Keratinocyte (primary cell): Measurements from ENCODE around the gene ZNF615. TPM values are rescaled to one million over a fixed set of nuclear protein-coding genes. Genes with fewer than 3 reads are reported as not detected.
"Not testable (repeated sequence)": the region's sequence is repeated elsewhere in the genome, so short reads cannot be mapped to it uniquely, and the experiment has no call there.

ENCODE experiments used
- DNase-seq: peaks from one replicate; pipeline ENCODE4 v3.0.0-alpha.2; 2011; ENCODE audit warnings: low read depth, missing footprints, low spot score
- FAIRE-seq: peaks from 2 replicates; lab custom pipeline; 2011; peaks lifted over from hg19 to GRCh38; lab: Jason Lieb, UNC
- H2AFZ ChIP-seq: 2 replicates; pipeline ENCODE4 v1.6.0; 2012; ENCODE audit warnings: low read length, control low read depth, inconsistent platforms; ENCODE audit not compliant: control insufficient read depth
- H3K27ac ChIP-seq: 2 replicates; pipeline ENCODE4 v1.5.1; 2011; ENCODE audit warnings: low read length; ENCODE audit not compliant: control insufficient read depth, insufficient read depth
- H3K27me3 ChIP-seq: 3 replicates; pipeline ENCODE4 v1.6.0; 2011; ENCODE audit warnings: low read length; ENCODE audit not compliant: control insufficient read depth, insufficient read depth; ENCODE audit errors: extremely low read depth
- H3K36me3 ChIP-seq, 2 experiments: 2 replicates in 1 of 2; 3 replicates in 1 of 2; pipeline ENCODE4 v1.5.1; 2011; ENCODE audit warnings: low read length in 2 of 2, mild to moderate bottlenecking in 1 of 2; ENCODE audit not compliant: control insufficient read depth in 2 of 2, insufficient read depth in 2 of 2; ENCODE audit errors: extremely low read depth in 1 of 2
- H3K4me1 ChIP-seq: 3 replicates; pipeline ENCODE4 v1.5.1; 2011; ENCODE audit warnings: low read length; ENCODE audit not compliant: control insufficient read depth, insufficient read depth; ENCODE audit errors: extremely low read depth
- H3K4me2 ChIP-seq: 3 replicates; pipeline ENCODE4 v1.6.0; 2011; ENCODE audit warnings: low read depth, low read length; ENCODE audit not compliant: control insufficient read depth, insufficient read depth; ENCODE audit errors: extremely low read depth
- H3K4me3 ChIP-seq, 3 experiments: fragments of 200-600 bp in 1 of 3; sonication (generic) in 1 of 3; 2 replicates in 2 of 3; 3 replicates in 1 of 3; pipeline ENCODE4 v1.5.1; 2011 to 2016; ENCODE audit warnings: low read length in 3 of 3, mild to moderate bottlenecking in 3 of 3, control low read depth in 2 of 3, inconsistent platforms in 1 of 3, low read depth in 1 of 3, mixed read lengths in 1 of 3, mixed run types in 1 of 3, moderate library complexity in 1 of 3; ENCODE audit not compliant: control insufficient read depth in 2 of 3, insufficient read depth in 2 of 3; ENCODE audit errors: extremely low read depth in 1 of 3
- H3K79me2 ChIP-seq: 2 replicates; pipeline ENCODE4 v1.6.0; 2012; ENCODE audit warnings: low read length; ENCODE audit not compliant: control insufficient read depth, insufficient read depth
- H3K9ac ChIP-seq: 3 replicates; pipeline ENCODE4 v1.6.0; 2011; ENCODE audit warnings: low read length; ENCODE audit not compliant: control insufficient read depth, insufficient read depth; ENCODE audit errors: extremely low read depth
- H3K9me1 ChIP-seq: 3 replicates; pipeline ENCODE4 v1.6.0; 2011; ENCODE audit warnings: low read length; ENCODE audit not compliant: control insufficient read depth, insufficient read depth; ENCODE audit errors: extremely low read depth
- H3K9me3 ChIP-seq: 2 replicates; pipeline ENCODE4 v1.5.1; 2012; ENCODE audit warnings: low read depth, low read length; ENCODE audit not compliant: control insufficient read depth
- H4K20me1 ChIP-seq: 3 replicates; pipeline ENCODE4 v1.6.0; 2011; ENCODE audit warnings: low read length; ENCODE audit not compliant: control insufficient read depth, insufficient read depth; ENCODE audit errors: extremely low read depth
- EZH2 ChIP-seq: IDR thresholded peaks from one replicate; pipeline ENCODE4 v1.6.1; 2012; ENCODE audit warnings: inconsistent platforms, mild to moderate bottlenecking, low read length, moderate library complexity
- dilution Hi-C: fragments of 300-500 bp; cut with MboI; formaldehyde crosslinking; loops from one replicate; pipeline ENCODE4 v1.7.0; 2020; ENCODE audit warnings: low sequenced_read_pairs; ENCODE audit not compliant: extremely low pct_ligation_motif_present
- polyA minus RNA-seq, 3 experiments: library from RNA; depleted of rRNA, polyadenylated mRNA; stranded (reverse); fragments of >200 nt; gene quantifications; 1 replicate in 1 of 3; 2 replicates in 1 of 3; 3 replicates in 1 of 3; pipeline ENCODE4 v1.2.3, GENCODE V29; 2011
- polyA plus RNA-seq, 5 experiments: library from polyadenylated mRNA; depleted of rRNA in 3 of 5; stranded (reverse) in 3 of 5; stranded (forward) in 1 of 5; unstranded in 1 of 5; fragments of >200 nt; gene quantifications; 1 replicate in 1 of 5; 2 replicates in 3 of 5; 3 replicates in 1 of 5; pipeline versions ENCODE4 v1.2.1 to v1.2.3, GENCODE V29; 2011 to 2012; ENCODE audit warnings: missing spikeins in 2 of 5, low read depth in 1 of 5, low replicate concordance in 1 of 5
- TF ChIP-seq, protein P1 (sequence below), 3 experiments: IDR thresholded peaks in 1 of 3; conservative IDR thresholded peaks in 1 of 3; optimal IDR thresholded peaks in 1 of 3; 2 replicates in 2 of 3; 3 replicates in 1 of 3; pipeline versions ENCODE3 to v1.5.1; 2011; ENCODE audit warnings: low read length in 3 of 3, mild to moderate bottlenecking in 3 of 3, moderate library complexity in 2 of 3, control low read depth in 1 of 3, inconsistent platforms in 1 of 3; ENCODE audit not compliant: insufficient read depth in 2 of 3; ENCODE audit errors: extremely low read depth in 1 of 3

The ZNF615 gene
- polyA plus RNA-seq (3.6 to 3.9 TPM (median 3.7 TPM) in 3 replicates), polyA minus RNA-seq (2.8 to 17.6 TPM (median 8.7 TPM) in 3 replicates)
- polyA plus RNA-seq (2011; ENCODE audit: low read depth), result 10.9 TPM
- 1.3 and 2.3 TPM in 2 replicates for polyA plus RNA-seq (2011; cell fraction: cytosol; rRNA removed)
- polyA plus RNA-seq (2011; cell fraction: nucleus; rRNA removed), result 5.2 and 6.6 TPM in 2 replicates
- 3.8 TPM in 2 replicates for polyA plus RNA-seq (2012; ENCODE audit: low replicate concordance)
- polyA minus RNA-seq (2011; cell fraction: cytosol; rRNA and poly(A)+ RNA removed), result 3.1 TPM
- polyA minus RNA-seq (2011; cell fraction: nucleus; rRNA and poly(A)+ RNA removed), result 6.0 and 14.2 TPM in 2 replicates

GRCh38 chr19:52007806-52008557 is at the start of gene ZNF615:
Gene ZNF615 (minus strand): TSS chr19:52008211. CDS start chr19:52003711, 4,500 bp downstream.
- dilution Hi-C loops, result no loop called here
- Histone ChIP-seq H2AFZ (peak within 1 kb of the TSS; percentile 100), H3K27me3 (no peaks in the 10 kb centered on the region), H4K20me1 (no peaks in the 10 kb centered on the region), H3K4me3 (peak within 1 kb of the TSS; percentile 75 to 99 (median 96)), H3K4me2 (peak within 1 kb of the TSS; percentile 95), H3K79me2 (peaks cover 12% of the 10 kb centered on the region), H3K36me3 (peaks cover 0 to 4% of the 10 kb centered on the region in 2 experiments), H3K9ac (peak within 1 kb of the TSS; percentile 87), H3K9me3 (no peaks in the 10 kb centered on the region), H3K27ac (peak within 1 kb of the TSS; percentile 89), H3K4me1 (no peaks in the 10 kb centered on the region), H3K9me1 (no peaks in the 10 kb centered on the region)
- no peak for DNase-seq
- FAIRE-seq, result peak; percentile 78
- TF ChIP-seq, protein P1, sequence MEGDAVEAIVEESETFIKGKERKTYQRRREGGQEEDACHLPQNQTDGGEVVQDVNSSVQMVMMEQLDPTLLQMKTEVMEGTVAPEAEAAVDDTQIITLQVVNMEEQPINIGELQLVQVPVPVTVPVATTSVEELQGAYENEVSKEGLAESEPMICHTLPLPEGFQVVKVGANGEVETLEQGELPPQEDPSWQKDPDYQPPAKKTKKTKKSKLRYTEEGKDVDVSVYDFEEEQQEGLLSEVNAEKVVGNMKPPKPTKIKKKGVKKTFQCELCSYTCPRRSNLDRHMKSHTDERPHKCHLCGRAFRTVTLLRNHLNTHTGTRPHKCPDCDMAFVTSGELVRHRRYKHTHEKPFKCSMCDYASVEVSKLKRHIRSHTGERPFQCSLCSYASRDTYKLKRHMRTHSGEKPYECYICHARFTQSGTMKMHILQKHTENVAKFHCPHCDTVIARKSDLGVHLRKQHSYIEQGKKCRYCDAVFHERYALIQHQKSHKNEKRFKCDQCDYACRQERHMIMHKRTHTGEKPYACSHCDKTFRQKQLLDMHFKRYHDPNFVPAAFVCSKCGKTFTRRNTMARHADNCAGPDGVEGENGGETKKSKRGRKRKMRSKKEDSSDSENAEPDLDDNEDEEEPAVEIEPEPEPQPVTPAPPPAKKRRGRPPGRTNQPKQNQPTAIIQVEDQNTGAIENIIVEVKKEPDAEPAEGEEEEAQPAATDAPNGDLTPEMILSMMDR (optimal IDR thresholded peaks at IDR 0.05 in 1 of 3, IDR thresholded peaks at IDR 0.05 in 1 of 3, conservative IDR thresholded peaks at IDR 0.05 in 1 of 3; ENCODE audit: extremely low read depth in 1 of 3, insufficient read depth in 2 of 3, low read length in 3 of 3), result no peak
- no peak for TF ChIP-seq EZH2

DNA sequence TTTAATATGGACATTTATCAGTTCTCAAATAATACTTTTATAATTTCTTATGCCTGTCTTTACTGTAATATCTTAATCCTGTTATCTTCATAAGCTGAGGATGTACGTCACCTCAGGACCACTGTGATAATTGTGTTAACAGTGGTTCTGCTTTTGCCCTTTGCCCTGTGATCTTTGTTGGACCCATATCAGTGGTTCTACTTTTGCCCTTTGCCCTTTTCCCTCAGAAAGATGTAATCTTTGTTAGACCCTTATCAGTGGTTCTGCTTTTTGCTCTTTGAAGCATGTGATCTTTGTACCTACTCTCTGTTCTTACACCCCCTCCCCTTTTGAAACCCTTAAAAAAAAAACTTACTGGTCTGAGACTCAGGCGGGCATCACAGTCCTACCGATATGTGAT is 48.5 kb upstream of the ZNF615 start:
- H3K79me2 ChIP-seq, H3K9me3 ChIP-seq, H3K4me3 ChIP-seq, H3K4me2 ChIP-seq, H3K27ac ChIP-seq, H4K20me1 ChIP-seq, H3K4me1 ChIP-seq, H3K9ac ChIP-seq, H3K27me3 ChIP-seq, DNase-seq, H3K36me3 ChIP-seq, H2AFZ ChIP-seq, H3K9me1 ChIP-seq, dilution Hi-C loops, FAIRE-seq: not testable (repeated sequence)

- H3K36me3 ChIP-seq, H3K4me1 ChIP-seq, DNase-seq, H3K4me2 ChIP-seq, H3K27ac ChIP-seq, H3K79me2 ChIP-seq, H2AFZ ChIP-seq, H3K27me3 ChIP-seq, dilution Hi-C loops, H3K9me1 ChIP-seq, H3K9ac ChIP-seq, H3K9me3 ChIP-seq, H3K4me3 ChIP-seq, H4K20me1 ChIP-seq, FAIRE-seq: not testable (repeated sequence)
These were observed 43.7 kb upstream of the ZNF615 start for GRCh38 chr19:52051736-52052135.
